ENCODE measurements around the gene FAM24A.

GRCh38 chr10:122876467-122876855 is 33.9 kb upstream of the FAM24A start:
- TF ChIP-seq EZH2 (IDR thresholded peaks at IDR 0.05) (no peak), POLR2AphosphoS5 (IDR thresholded peaks at IDR 0.05; ENCODE audit: borderline replicate concordance, low read depth, low read length) (no peak), FOXP2 (optimal IDR thresholded peaks at IDR 0.05; ENCODE audit: control extremely low read depth, extremely low read length, insufficient read depth) (no peak)
